Measurements from ENCODE around the gene TOP2B.

The TOP2B gene

DNA sequence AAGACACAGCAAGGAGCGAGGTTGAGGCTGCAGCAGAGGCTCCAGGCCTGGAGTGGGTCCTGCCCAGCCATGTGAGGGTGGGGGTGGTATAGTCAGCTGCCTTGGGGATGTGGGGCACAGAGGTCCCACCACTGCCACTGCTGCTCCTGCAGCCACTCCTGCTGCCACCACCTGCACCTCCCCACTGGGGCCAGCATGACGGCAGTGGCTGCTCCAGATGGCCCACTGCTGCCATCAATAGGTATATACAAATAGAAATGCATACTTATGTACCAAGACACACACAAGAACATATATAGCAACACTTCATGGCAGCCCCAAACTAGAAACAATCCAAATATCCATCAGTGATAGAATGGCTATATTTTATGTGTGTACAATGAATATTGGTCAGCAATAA is 10.0 kb upstream of the TOP2B start:
- DNase-seq, result no peak

- DNase-seq, result no peak
Measured at GRCh38 chr3:25673738-25674298, 9.1 kb upstream of the TOP2B start.

GRCh38 chr3:25665315-25666280 is 891 bp upstream of the TOP2B start:
- DNase-seq, result no peak

DNA sequence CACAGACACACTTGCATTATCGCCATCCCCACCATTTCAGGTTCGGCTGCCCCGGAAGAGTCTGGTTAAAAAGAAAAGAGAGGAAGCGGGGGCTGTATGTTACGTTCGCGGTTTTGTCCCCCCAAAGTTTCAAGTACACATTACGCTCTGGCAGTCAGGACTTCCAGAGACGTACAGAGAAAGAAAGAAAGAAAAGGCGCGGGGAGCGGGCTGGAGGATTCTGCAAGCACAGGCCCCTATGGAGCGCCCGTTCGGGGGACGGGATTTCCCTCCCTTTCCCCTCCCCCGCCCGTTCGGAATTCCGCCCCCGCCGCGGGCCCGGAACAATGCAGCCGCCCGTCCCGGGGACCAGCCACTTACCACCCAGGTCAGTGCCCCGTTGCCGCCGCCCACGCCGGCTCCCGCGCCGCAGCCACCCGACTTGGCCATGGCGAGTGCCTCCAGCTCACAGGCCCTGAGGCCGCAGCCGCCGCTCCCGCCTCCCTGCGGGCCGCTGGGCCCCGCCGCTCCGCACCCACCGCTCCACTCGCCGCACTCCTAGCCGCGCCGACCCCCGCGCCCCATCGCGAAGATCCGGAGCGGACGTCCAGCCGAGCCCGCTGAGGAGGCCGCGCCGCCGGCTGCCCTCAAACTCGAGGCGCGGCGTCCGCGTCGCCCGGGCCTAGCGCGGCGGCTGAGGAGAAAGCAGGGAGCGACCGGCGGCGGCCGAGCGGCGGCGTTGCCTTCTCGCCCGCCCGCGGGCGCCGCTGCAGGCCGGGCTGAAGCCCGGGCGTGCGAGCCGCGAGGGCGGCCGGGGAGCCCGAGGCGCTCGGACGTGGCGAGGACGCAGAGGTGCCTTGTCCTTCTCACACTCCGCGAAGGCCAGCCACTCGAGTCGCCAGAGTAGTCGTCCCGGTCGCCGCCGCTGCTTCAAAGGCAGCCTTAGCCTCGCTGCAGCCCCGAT is 567 bp downstream of the TOP2B start:
- peak; percentile 72 for DNase-seq

DNA sequence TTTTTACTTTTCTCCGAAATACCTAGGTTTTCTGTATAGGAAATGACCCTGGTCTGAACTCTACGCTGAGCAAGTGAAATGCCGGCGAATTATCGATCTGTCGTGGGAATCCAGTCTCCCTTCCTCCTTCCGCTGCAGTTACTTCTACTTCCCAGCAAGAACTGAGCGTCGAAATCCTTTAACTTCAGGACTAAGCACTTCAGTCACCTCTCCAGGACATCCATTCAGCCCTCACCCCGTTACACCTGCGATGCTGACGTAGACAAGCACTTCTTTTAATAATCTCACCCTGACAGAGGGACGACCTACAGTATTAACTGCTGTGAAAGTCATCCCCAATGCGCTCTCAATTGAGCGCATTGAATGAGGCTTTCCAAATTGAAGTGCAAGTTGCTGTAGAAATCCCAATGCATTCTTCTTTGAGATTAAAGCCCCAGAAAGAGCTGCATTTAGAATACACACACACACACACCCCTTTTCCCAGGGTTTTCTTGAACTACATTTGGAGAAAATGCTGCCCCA is 1.3 kb downstream of the TOP2B start:
- DNase-seq, result no peak

- no peak for DNase-seq
Measured at GRCh38 chr3:25662736-25663320, 1.9 kb downstream of the TOP2B start.

GRCh38 chr3:25661694-25662437 is 2.8 kb downstream of the TOP2B start:
- DNase-seq, result no peak

DNA sequence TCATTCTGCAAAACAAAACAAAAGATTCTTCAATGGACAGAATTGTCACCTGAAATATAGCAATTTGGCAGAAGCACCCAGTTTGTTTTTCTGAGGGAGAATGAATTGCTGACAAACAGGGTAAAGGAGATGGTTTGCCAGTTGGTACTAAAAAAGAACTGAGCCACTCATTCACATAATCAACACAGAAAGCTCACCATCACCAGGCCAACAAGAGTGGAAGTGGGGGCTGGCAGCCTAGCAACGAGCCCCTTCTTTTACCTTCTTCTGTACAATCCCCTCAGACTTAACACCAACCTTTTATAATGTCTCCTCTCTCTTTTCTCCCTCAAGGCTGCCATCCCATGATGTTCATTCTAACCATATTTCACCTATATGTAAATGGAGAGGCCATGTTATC is 5.9 kb downstream of the TOP2B start:
- DNase-seq, result no peak

GRCh38 chr3:25657293-25657692 is 7.4 kb downstream of the TOP2B start:
- DNase-seq, result no peak

DNA sequence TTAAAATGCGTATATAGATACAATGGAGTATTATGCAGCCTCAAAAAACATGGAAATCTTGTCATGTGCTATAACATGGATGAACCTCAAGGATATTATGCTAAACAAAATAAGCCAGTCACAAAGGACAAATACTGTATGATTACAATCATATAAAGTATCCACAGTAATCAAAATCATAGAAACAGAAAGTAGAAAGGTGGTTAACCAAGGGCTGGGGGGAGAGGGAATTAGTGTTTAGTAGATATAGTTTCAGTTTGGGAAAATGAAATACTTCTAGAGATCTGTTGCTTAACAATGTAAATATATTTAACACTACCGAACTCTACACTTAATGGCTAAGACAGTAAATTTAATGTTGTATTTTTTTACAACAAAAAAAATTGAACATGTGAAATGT is 9.0 kb downstream of the TOP2B start:
- no peak for DNase-seq

GRCh38 chr3:25654576-25654975 is 10.1 kb downstream of the TOP2B start:
- DNase-seq, result no peak

- DNase-seq, result no peak
Measured at GRCh38 chr3:25653322-25653721, 11.4 kb downstream of the TOP2B start.

- no peak for DNase-seq
Measured at GRCh38 chr3:25652921-25653320, 11.8 kb downstream of the TOP2B start.

GRCh38 chr3:25648925-25649830 is 15.5 kb downstream of the TOP2B start:
- no peak for DNase-seq

DNA sequence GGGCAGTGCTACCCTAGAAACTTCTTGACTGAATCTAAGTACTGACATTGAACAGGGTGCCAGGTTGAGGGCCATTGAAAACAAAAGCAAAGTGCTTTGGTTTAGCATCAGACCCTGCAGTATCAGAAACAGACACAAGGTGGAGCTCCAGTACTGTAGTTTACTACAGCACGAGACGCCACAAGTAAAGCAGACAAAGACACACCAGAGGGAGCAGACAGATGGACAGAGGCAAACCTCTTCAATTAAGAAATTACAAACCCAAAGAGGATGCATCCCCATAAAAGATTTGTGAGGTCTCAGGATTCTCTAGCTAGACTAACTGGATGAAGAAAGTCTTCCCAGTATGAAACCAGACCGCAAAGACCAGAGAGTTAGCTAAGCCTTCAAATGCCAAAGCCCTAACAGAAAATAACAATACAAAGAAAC is 16.6 kb downstream of the TOP2B start:
- DNase-seq, result peak; percentile 78

DNA sequence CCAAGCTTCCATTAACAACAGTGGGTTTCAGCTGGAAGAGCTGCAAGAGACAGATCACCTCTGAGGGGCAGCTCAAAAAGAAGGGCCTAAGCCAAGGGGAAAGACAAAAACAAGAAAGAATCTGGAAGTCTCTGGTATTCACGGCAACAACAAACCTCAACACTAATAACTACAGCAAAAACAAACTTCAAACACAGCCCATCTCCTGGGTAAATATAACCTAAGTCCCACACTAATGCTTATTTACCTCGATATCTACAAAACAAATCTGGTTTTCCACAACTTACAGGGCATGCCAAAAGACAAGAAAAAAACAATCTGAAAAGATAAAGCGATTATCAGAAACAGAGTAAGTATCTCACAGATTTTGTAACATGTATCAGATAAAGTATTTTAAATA is 29.7 kb downstream of the TOP2B start:
- no peak for DNase-seq

DNA sequence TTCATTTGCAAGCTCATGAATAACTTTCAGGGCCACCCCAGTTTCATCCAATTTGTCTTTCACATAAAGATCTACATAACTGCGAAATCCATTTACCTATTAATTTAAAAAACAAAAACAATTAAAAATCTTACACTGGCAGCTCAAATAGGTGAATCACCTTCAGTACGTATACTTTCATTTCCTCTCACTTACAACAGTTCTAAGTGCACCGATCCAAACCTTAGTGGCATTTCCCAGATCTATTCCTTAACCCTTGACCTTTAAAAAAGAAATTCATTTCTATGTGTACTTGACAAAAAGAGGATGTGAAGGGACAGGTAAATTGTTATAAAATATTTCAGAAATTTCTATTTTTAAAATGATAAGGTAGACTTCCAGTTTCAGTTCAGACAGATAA is 30.8 kb downstream of the TOP2B start:
- DNase-seq, result no peak

- DNase-seq, result no peak
Measured at GRCh38 chr3:25631989-25632388, 32.7 kb downstream of the TOP2B start.

- DNase-seq, result no peak
Measured at GRCh38 chr3:25621087-25621486, 43.6 kb downstream of the TOP2B start.

DNA sequence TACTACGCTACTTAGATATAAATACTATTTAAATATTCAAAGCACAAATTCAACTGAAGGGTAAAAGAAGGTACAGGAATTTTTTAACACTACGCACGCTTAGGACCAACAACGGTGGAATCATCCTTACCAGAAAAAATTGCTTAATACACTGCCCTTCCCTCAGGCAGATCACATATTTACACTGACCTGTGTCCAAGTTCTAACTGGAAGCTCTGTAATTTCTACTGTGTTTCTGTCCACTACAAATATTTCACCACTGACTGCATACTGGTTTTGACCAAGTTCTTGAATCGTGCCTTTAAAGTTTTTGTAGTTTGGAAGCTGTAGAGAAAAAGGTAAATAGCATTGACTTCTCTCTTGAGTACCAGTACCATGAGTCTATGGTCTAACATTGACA is 44.2 kb downstream of the TOP2B start:
- no peak for DNase-seq

DNA sequence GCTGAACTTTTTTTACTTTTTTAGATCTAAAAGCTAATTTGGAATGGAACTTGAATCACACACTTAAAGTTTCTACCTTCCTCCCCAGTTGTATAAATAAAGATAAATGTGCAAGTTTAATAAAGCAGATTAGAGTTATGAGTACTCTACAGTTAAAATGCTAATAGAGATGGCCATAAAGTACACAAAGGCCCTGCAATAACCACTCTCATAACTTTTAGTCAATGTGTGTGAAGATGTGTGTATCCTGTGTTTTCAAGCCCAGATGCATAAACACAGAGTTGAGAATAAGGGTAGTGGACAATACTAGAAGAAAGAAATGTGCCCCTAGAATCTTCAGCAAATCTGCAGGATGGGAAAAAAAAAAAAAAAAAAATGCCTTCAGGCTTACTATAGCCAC is 45.3 kb downstream of the TOP2B start:
- DNase-seq, result no peak
